Mesenchymal stem cell (in vitro differentiated cells and primary cell): ENCODE measurements around the gene AGL.

Experiments used
- DNase-seq: peaks from one replicate; pipeline ENCODE4 v3.0.0-alpha.2; 2013
- H2AFZ ChIP-seq: one replicate; pipeline ENCODE4 v1.6.1; 2013; ENCODE audit warnings: low read depth, mild to moderate bottlenecking, control low read depth, inconsistent platforms, low read length, moderate library complexity
- H2AK5ac ChIP-seq: 2 replicates; pipeline ENCODE4 v1.6.1; 2013; ENCODE audit warnings: low read length, moderate library complexity, mild to moderate bottlenecking, inconsistent platforms; ENCODE audit not compliant: severe bottlenecking
- H2BK120ac ChIP-seq: one replicate; pipeline ENCODE4 v1.6.1; 2013; ENCODE audit warnings: low read depth, mild to moderate bottlenecking, inconsistent platforms, low read length, moderate library complexity
- H2BK12ac ChIP-seq, 2 experiments: one replicate each; pipeline ENCODE4 v1.6.1; 2013; ENCODE audit warnings: inconsistent platforms in 2 of 2, low read length in 2 of 2, mild to moderate bottlenecking in 2 of 2, moderate library complexity in 2 of 2, control low read depth in 1 of 2
- H2BK15ac ChIP-seq: one replicate; pipeline ENCODE4 v1.6.1; 2013; ENCODE audit warnings: mild to moderate bottlenecking, low read depth, inconsistent platforms; ENCODE audit not compliant: poor library complexity, severe bottlenecking
- H2BK5ac ChIP-seq: 2 replicates; pipeline ENCODE4 v1.6.1; 2013; ENCODE audit warnings: low read depth, mild to moderate bottlenecking, low read length, control low read depth, inconsistent platforms; ENCODE audit not compliant: poor library complexity, severe bottlenecking
- H3K14ac ChIP-seq, 2 experiments: one replicate each; pipeline ENCODE4 v1.6.1; 2013; ENCODE audit warnings: inconsistent platforms in 2 of 2, low read length in 2 of 2, control low read depth in 1 of 2, mild to moderate bottlenecking in 1 of 2, moderate library complexity in 1 of 2
- H3K18ac ChIP-seq, 2 experiments: one replicate each; pipeline ENCODE4 v1.6.1; 2013; ENCODE audit warnings: inconsistent platforms in 2 of 2, low read length in 2 of 2, control low read depth in 1 of 2, low read depth in 1 of 2, mild to moderate bottlenecking in 1 of 2
- H3K23ac ChIP-seq, 2 experiments: one replicate each; pipeline ENCODE4 v1.6.1; 2013; ENCODE audit warnings: inconsistent platforms in 2 of 2, low read length in 2 of 2, mild to moderate bottlenecking in 2 of 2, moderate library complexity in 2 of 2, control low read depth in 1 of 2
- H3K27ac ChIP-seq: 2 replicates; pipeline ENCODE4 v1.5.1; 2013; ENCODE audit warnings: mild to moderate bottlenecking, moderate library complexity, low read length, control low read depth, inconsistent platforms; ENCODE audit not compliant: poor library complexity, severe bottlenecking
- H3K27me3 ChIP-seq, 2 experiments: 2 replicates each; pipeline versions ENCODE4 v1.6.1 to v1.7.0; 2013; ENCODE audit warnings: low read length in 2 of 2, mild to moderate bottlenecking in 2 of 2, moderate library complexity in 2 of 2, control low read depth in 1 of 2, inconsistent platforms in 1 of 2; ENCODE audit not compliant: control insufficient read depth in 1 of 2, insufficient read depth in 1 of 2
- H3K36me3 ChIP-seq, 2 experiments: 2 replicates each; pipeline versions ENCODE4 v1.6.1 to v1.7.0; 2013; ENCODE audit warnings: low read length in 2 of 2, control low read depth in 1 of 2, inconsistent platforms in 1 of 2, low read depth in 1 of 2, mild to moderate bottlenecking in 1 of 2; ENCODE audit not compliant: insufficient read depth in 2 of 2, control insufficient read depth in 1 of 2
- H3K4ac ChIP-seq, 2 experiments: one replicate each; pipeline ENCODE4 v1.6.1; 2013; ENCODE audit warnings: inconsistent platforms in 2 of 2, low read length in 2 of 2, mild to moderate bottlenecking in 2 of 2, moderate library complexity in 2 of 2, control low read depth in 1 of 2, low read depth in 1 of 2
- H3K4me1 ChIP-seq: 2 replicates; pipeline ENCODE4 v1.6.1; 2013; ENCODE audit warnings: low read depth, low read length, control low read depth; ENCODE audit not compliant: control insufficient read depth, insufficient read depth
- H3K4me2 ChIP-seq: 2 replicates; pipeline ENCODE4 v1.6.1; 2013; ENCODE audit warnings: low read length, mild to moderate bottlenecking, inconsistent platforms; ENCODE audit not compliant: poor library complexity, severe bottlenecking
- H3K4me3 ChIP-seq, 2 experiments: 2 replicates each; pipeline versions ENCODE4 v1.5.1 to v1.7.0; 2013; ENCODE audit warnings: low read length in 2 of 2, mild to moderate bottlenecking in 2 of 2, control low read depth in 1 of 2, low read depth in 1 of 2; ENCODE audit not compliant: insufficient read depth in 1 of 2
- H3K79me1 ChIP-seq: replicated peaks from 2 replicates; pipeline ENCODE4 v1.6.1; 2013; ENCODE audit warnings: mild to moderate bottlenecking, control low read depth, low read length, inconsistent platforms; ENCODE audit not compliant: poor library complexity, severe bottlenecking
- H3K9ac ChIP-seq: 2 replicates; pipeline ENCODE4 v1.7.0; 2013; ENCODE audit warnings: mild to moderate bottlenecking, low read length, moderate library complexity
- H3K9me3 ChIP-seq: 2 replicates; pipeline ENCODE4 v1.7.0; 2013; ENCODE audit warnings: mild to moderate bottlenecking, low read length; ENCODE audit not compliant: control insufficient read depth
- H4K8ac ChIP-seq: one replicate; pipeline ENCODE4 v1.6.1; 2013; ENCODE audit warnings: inconsistent platforms, mild to moderate bottlenecking, low read length, moderate library complexity
- H4K91ac ChIP-seq: one replicate; pipeline ENCODE4 v1.6.1; 2013; ENCODE audit warnings: mild to moderate bottlenecking, low read length, inconsistent platforms
- WGBS: methylation state at CpG from one replicate; pipeline ENCODE4 v1.1.7; 2013; ENCODE audit warnings: mixed read lengths; 5-methylcytosine and 5-hydroxymethylcytosine counted together

AGL gene

DNA sequence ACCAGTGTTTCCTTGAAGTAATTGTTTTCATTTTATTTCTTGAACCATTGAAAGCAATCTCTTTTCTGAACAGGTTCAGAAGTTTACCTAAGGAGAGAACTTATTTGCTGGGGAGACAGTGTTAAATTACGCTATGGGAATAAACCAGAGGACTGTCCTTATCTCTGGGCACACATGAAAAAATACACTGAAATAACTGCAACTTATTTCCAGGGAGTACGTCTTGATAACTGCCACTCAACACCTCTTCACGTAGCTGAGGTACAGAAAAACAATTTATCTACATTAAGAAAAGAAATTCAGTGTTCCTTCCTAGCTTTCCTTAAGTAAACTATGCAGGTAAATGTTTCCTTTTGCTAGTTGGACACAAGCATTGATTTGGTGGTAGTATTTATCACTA, 27.4 kb downstream of the AGL start:
- H3K9me3 ChIP-seq = no peaks in the 10 kb centered on the region
- 93% methylated on average over 3 of the region's 3 CpGs for WGBS
- no peaks in the 10 kb centered on the region for H3K27me3 ChIP-seq
- no peak overlapping the region for H3K27ac ChIP-seq
- H4K91ac ChIP-seq = no peak overlapping the region
- no peak overlapping the region for H3K14ac ChIP-seq
- H3K4ac ChIP-seq = no peak overlapping the region
- no peak overlapping the region for H2AK5ac ChIP-seq
- no peak overlapping the region for H2BK120ac ChIP-seq
- peaks cover 3 to 51% of the 10 kb centered on the region in 2 experiments for H3K36me3 ChIP-seq
- no peak overlapping the region for H2BK12ac ChIP-seq
- H3K23ac ChIP-seq = no peak overlapping the region
- H3K9ac ChIP-seq = no peak overlapping the region
- no peaks in the 10 kb centered on the region for H3K79me1 ChIP-seq
- H2BK15ac ChIP-seq = no peak overlapping the region
- DNase-seq = no peak
- H3K18ac ChIP-seq = no peak overlapping the region
- H3K4me2 ChIP-seq = no peak overlapping the region
- H2BK5ac ChIP-seq = no peak overlapping the region
- no peak overlapping the region for H2AFZ ChIP-seq
- H3K4me1 ChIP-seq = no peaks in the 10 kb centered on the region
- no peak overlapping the region for H4K8ac ChIP-seq
- no peak overlapping the region for H3K4me3 ChIP-seq

DNA sequence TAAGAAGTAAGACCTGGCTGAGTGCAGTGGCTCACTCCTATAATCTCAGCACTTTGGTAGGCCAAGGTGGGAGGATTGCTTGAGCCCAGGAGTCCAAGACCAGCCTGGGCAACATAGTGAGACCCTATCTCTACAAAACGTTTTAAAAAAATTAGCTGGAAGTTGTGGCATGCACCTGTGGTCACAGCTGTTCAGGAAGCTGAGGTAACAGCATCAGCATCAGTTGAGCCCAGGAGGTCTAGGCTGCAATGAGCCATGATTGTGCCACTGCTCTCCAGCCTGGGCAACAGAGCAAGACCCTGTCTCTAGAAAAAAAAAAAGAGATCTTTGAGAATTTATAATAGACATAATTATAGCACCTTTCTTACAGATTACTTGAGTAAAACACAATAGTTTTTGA, 36.0 kb downstream of the AGL start:
- H3K9me3 ChIP-seq = no peaks in the 10 kb centered on the region
- no peak overlapping the region for H4K91ac ChIP-seq
- no peaks in the 10 kb centered on the region for H3K79me1 ChIP-seq
- H3K9ac ChIP-seq = no peak overlapping the region
- no peaks in the 10 kb centered on the region for H3K4me1 ChIP-seq
- peaks cover 10 to 47% of the 10 kb centered on the region in 2 experiments for H3K36me3 ChIP-seq
- no peak overlapping the region for H2AK5ac ChIP-seq
- H3K27ac ChIP-seq = no peak overlapping the region
- WGBS = 86% methylated on average over 1 of the region's 1 CpG
- no peak overlapping the region for H2BK12ac ChIP-seq
- H3K4me3 ChIP-seq = no peak overlapping the region
- no peaks in the 10 kb centered on the region for H3K27me3 ChIP-seq
- no peak overlapping the region for H3K23ac ChIP-seq
- H3K18ac ChIP-seq = no peak overlapping the region
- no peak overlapping the region for H2BK15ac ChIP-seq
- H4K8ac ChIP-seq = no peak overlapping the region
- no peak overlapping the region for H2BK5ac ChIP-seq
- H2AFZ ChIP-seq = no peak overlapping the region
- no peak overlapping the region for H3K4ac ChIP-seq
- DNase-seq = no peak
- H3K14ac ChIP-seq = no peak overlapping the region
- H3K4me2 ChIP-seq = no peak overlapping the region
- no peak overlapping the region for H2BK120ac ChIP-seq

DNA sequence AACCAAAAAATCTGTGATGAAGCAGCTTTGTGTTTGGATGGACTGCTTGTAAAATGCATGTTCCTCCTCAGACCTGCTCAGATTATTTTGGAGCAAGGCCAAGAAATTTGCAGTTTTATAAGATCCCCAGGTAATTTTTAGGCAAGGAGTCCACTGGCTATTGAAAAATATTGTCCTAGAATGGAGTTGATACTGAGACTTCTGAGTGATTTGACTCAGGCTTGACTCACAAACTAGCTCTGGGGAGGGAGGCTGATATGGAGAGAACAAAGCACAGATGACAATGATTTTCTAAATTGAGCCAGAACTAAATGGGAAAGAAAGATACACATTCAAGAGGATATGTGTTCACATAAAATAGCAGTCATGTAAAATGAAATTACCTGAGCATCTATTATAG, 36.7 kb downstream of the AGL start:
- Histone ChIP-seq H3K9me3 (no peaks in the 10 kb centered on the region), H2AFZ (no peak overlapping the region), H2AK5ac (no peak overlapping the region), H4K8ac (no peak overlapping the region), H4K91ac (no peak overlapping the region), H3K4me3 (peak overlapping the region in 1 of 2 experiments; percentile 9), H3K36me3 (peaks cover 8 to 47% of the 10 kb centered on the region in 2 experiments), H3K23ac (no peak overlapping the region), H2BK12ac (no peak overlapping the region), H3K79me1 (no peaks in the 10 kb centered on the region), H2BK120ac (no peak overlapping the region), H2BK5ac (no peak overlapping the region), H3K4me1 (no peaks in the 10 kb centered on the region), H3K18ac (no peak overlapping the region), H3K9ac (peak overlapping the region; percentile 72), H2BK15ac (no peak overlapping the region), H3K27me3 (no peaks in the 10 kb centered on the region), H3K4ac (no peak overlapping the region), H3K4me2 (no peak overlapping the region), H3K27ac (no peak overlapping the region), H3K14ac (no peak overlapping the region)
- DNase-seq = no peak

DNA sequence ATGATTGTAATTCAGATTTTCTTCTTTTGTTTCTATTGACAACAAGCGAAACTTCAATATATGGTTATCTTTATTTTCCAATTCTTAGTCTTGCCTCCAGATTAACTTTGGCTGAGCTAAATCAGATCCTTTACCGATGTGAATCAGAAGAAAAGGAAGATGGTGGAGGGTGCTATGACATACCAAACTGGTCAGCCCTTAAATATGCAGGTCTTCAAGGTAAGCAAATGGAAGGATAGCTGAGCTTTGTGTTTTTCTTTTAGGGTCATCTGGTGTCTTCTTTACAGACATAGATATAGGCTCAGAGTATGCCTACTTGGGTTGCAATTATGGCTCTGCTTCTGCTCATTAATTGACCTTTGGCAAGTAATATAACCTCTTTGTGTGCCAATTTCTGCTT, 37.7 kb downstream of the AGL start:
- H3K14ac ChIP-seq = no peak overlapping the region
- H3K4ac ChIP-seq = no peak overlapping the region
- no peaks in the 10 kb centered on the region for H3K4me1 ChIP-seq
- no peak overlapping the region for H4K8ac ChIP-seq
- no peak overlapping the region for H3K23ac ChIP-seq
- peak overlapping the region; percentile 72 for H3K9ac ChIP-seq
- peaks cover 7 to 47% of the 10 kb centered on the region in 2 experiments for H3K36me3 ChIP-seq
- no peaks in the 10 kb centered on the region for H3K79me1 ChIP-seq
- H2BK12ac ChIP-seq = no peak overlapping the region
- H2BK5ac ChIP-seq = no peak overlapping the region
- no peak overlapping the region for H2AK5ac ChIP-seq
- H2BK120ac ChIP-seq = no peak overlapping the region
- H4K91ac ChIP-seq = no peak overlapping the region
- no peak for DNase-seq
- H3K27ac ChIP-seq = no peak overlapping the region
- H3K4me2 ChIP-seq = no peak overlapping the region
- H3K27me3 ChIP-seq = no peaks in the 10 kb centered on the region
- H3K18ac ChIP-seq = no peak overlapping the region
- no peaks in the 10 kb centered on the region for H3K9me3 ChIP-seq
- 91% methylated on average over 1 of the region's 2 CpGs for WGBS
- no peak overlapping the region for H2BK15ac ChIP-seq
- H2AFZ ChIP-seq = no peak overlapping the region
- no peak overlapping the region for H3K4me3 ChIP-seq
